ENCODE data around the gene RAP1GAP. TPM values are rescaled to one million over a fixed set of nuclear protein-coding genes. Genes with fewer than 3 reads are reported as not detected.

Gene RAP1GAP
- total and polyA plus RNA-seq, 2 of the 13 experiments (the other 11 are each of a cell fraction or from before 2014, with no cell fraction given): 11.9 to 37.5 TPM

DNA sequence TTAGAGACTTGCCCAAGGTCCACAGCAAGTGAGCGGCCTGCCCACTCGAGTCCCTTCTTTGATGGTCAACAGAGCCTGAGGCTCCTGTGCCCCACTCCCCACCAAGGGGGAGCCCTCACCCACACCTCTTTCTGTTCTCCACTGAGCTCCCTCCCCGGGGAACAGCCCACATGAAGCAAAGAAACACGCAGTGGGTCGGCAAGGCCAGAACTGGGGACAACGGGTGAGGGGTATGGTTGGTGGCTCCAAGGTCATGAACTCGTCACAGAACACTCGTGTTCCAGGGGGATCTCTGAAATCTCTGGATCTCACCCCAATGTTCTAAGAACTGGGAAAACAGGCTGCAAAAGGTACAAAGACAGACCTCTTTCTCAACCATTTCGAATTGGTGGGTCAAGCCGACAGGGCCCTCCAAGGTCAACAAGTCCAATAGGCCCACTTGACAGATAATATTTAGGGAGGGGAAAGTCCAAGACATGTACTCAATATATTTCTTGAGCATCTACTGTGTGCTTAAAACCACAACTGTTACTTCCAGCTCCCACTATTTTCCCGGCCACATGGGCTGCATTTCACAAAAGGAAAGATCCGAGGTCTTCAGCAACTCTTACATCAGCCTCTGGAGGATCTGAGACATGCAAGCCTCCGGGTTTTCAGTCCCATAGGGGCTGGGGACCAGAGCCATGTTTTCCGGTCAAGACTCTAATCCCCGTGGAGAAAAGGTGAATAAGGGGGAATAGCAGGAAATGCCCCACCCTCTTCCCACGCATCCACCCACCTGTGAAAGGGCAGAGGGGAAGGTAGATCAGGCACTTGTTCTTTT lies 1.1 kb upstream of the RAP1GAP start (continued):
- TF ChIP-seq SAFB2 (CRISPR knock-in tag; IDR thresholded peaks at IDR 0.05; ENCODE audit: borderline replicate concordance, low read depth) (peak; percentile 17; the same call in 1 of the 2 replicates), FOSL2 (CRISPR knock-in tag; IDR thresholded peaks at IDR 0.05) (no peak), KAT2B (IDR thresholded peaks at IDR 0.05; ENCODE audit: borderline replicate concordance, low read depth, low read length) (no peak), ZNF383 (CRISPR knock-in tag; IDR thresholded peaks at IDR 0.05; ENCODE audit: borderline replicate concordance) (0 out of 2 replicates have a peak, but pooled peaks have one; percentile 58), ZFP82 (CRISPR knock-in tag; IDR thresholded peaks at IDR 0.05; ENCODE audit: borderline replicate concordance) (no peak), ZNF225 (CRISPR knock-in tag; IDR thresholded peaks at IDR 0.05) (0 out of 2 replicates have a peak, but pooled peaks have one; percentile 2), ESRRA (CRISPR knock-in tag; IDR thresholded peaks at IDR 0.05; ENCODE audit: low read depth) (peak; percentile 1; the same call in 1 of the 2 replicates), RCOR2 (CRISPR knock-in tag; IDR thresholded peaks at IDR 0.05) (no peak), ZNF326 (CRISPR knock-in tag; IDR thresholded peaks at IDR 0.05; ENCODE audit: borderline replicate concordance) (no peak), HNF4A (CRISPR knock-in tag; IDR thresholded peaks at IDR 0.05) (0 out of 2 replicates have a peak, but pooled peaks have one; percentile 18), ZNF616 (CRISPR knock-in tag; IDR thresholded peaks at IDR 0.05; ENCODE audit: low read depth) (no peak)
- TF ChIP-seq, protein P1, sequence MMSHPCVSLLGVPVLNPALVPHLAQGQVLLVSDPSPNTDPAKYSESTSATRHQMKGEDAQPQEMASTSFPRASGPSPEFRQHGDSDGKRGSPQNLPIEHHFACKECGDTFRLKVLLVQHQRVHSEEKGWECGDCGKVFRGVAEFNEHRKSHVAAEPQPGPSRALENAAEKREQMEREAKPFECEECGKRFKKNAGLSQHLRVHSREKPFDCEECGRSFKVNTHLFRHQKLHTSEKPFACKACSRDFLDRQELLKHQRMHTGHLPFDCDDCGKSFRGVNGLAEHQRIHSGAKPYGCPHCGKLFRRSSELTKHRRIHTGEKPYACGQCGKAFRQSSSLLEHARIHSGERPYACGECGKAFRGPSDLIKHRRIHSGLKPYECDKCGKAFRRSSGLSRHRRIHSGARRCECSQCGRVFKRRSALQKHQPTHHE (CRISPR knock-in tag; IDR thresholded peaks at IDR 0.05; ENCODE audit: borderline replicate concordance): peak; percentile 23; the same call in 1 of the 2 replicates
- TF ChIP-seq, protein P2, sequence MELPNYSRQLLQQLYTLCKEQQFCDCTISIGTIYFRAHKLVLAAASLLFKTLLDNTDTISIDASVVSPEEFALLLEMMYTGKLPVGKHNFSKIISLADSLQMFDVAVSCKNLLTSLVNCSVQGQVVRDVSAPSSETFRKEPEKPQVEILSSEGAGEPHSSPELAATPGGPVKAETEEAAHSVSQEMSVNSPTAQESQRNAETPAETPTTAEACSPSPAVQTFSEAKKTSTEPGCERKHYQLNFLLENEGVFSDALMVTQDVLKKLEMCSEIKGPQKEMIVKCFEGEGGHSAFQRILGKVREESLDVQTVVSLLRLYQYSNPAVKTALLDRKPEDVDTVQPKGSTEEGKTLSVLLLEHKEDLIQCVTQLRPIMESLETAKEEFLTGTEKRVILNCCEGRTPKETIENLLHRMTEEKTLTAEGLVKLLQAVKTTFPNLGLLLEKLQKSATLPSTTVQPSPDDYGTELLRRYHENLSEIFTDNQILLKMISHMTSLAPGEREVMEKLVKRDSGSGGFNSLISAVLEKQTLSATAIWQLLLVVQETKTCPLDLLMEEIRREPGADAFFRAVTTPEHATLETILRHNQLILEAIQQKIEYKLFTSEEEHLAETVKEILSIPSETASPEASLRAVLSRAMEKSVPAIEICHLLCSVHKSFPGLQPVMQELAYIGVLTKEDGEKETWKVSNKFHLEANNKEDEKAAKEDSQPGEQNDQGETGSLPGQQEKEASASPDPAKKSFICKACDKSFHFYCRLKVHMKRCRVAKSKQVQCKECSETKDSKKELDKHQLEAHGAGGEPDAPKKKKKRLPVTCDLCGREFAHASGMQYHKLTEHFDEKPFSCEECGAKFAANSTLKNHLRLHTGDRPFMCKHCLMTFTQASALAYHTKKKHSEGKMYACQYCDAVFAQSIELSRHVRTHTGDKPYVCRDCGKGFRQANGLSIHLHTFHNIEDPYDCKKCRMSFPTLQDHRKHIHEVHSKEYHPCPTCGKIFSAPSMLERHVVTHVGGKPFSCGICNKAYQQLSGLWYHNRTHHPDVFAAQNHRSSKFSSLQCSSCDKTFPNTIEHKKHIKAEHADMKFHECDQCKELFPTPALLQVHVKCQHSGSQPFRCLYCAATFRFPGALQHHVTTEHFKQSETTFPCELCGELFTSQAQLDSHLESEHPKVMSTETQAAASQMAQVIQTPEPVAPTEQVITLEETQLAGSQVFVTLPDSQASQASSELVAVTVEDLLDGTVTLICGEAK (IDR thresholded peaks at IDR 0.05): no peak
- TF ChIP-seq, protein P2 (CRISPR knock-in tag; IDR thresholded peaks at IDR 0.05): peak; percentile 5; the same call in 1 of the 2 replicates
- TF ChIP-seq, protein P3, sequence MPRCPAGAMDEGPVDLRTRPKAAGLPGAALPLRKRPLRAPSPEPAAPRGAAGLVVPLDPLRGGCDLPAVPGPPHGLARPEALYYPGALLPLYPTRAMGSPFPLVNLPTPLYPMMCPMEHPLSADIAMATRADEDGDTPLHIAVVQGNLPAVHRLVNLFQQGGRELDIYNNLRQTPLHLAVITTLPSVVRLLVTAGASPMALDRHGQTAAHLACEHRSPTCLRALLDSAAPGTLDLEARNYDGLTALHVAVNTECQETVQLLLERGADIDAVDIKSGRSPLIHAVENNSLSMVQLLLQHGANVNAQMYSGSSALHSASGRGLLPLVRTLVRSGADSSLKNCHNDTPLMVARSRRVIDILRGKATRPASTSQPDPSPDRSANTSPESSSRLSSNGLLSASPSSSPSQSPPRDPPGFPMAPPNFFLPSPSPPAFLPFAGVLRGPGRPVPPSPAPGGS (CRISPR knock-in tag; IDR thresholded peaks at IDR 0.05): no peak
- TF ChIP-seq, protein P4, sequence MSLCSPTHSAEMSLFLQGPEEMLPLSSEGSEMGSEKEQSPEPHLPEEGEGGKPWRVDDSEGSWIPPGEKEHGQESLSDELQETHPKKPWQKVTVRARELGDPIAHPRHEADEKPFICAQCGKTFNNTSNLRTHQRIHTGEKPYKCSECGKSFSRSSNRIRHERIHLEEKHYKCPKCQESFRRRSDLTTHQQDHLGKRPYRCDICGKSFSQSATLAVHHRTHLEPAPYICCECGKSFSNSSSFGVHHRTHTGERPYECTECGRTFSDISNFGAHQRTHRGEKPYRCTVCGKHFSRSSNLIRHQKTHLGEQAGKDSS (CRISPR knock-in tag; IDR thresholded peaks at IDR 0.05; ENCODE audit: borderline replicate concordance, low read depth): no peak

Measured in HepG2 (cell line).